Esophagus squamous epithelium (tissue), 4 donors: ENCODE results near the gene FYN.

ENCODE experiments used
- POLR2A ChIP-seq, 4 donors: fragments of 450-650 bp; IDR thresholded peaks; one replicate each; pipeline ENCODE4 v1.6.1; 2017; ENCODE audit warnings: antibody characterized with exemption in 4 of 4, mild to moderate bottlenecking in 4 of 4, moderate library complexity in 3 of 4
- TF ChIP-seq, protein P1 (sequence below), 6 experiments: fragments of 450-650 bp in 4 of 6; fragments of 200-600 bp in 2 of 6; sonication (generic) in 2 of 6; IDR thresholded peaks; one replicate each; pipeline ENCODE4 v1.5.1; 2016 to 2019; ENCODE audit warnings: antibody characterized with exemption in 6 of 6, mild to moderate bottlenecking in 4 of 6, moderate library complexity in 4 of 6

DNA sequence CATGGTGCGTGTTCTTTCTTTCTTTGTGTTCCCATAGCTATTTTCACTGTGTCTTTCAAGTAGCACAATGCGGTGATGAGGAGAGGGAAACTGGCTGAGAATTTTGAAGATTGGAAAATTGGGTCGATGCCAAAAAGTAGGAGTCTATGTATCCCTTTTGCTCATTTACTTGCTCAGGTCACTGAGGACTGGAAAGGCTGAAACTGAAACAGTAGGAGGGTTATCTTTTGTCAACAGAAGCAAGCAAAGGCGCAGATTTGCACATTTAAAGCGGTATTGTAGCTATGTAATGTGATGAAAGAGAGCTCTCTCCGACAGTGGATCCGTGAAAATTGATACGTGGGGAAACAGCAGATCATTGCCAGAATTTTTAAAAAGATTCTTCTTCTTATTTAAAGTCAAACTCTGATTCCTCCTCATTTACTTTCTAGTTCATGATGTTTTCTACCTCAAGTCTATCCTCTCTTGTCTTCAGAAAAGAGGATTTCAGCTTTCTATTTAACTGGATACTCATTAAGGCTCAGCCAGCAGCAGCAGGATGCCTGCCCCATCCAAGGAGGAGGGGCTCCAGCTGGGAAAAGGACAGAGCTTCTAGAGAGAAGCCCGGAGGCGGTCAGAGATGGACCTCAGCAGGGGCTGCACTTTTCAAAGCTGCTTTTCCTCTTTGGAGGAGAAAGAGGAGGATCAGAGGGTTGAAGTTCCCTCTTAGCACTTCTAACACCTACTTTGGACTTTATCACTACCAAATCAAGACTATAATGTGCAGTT, 15.9 kb upstream of the FYN start:
- no peak for TF ChIP-seq POLR2A (IDR thresholded peaks at IDR 0.05)
- TF ChIP-seq, protein P1, sequence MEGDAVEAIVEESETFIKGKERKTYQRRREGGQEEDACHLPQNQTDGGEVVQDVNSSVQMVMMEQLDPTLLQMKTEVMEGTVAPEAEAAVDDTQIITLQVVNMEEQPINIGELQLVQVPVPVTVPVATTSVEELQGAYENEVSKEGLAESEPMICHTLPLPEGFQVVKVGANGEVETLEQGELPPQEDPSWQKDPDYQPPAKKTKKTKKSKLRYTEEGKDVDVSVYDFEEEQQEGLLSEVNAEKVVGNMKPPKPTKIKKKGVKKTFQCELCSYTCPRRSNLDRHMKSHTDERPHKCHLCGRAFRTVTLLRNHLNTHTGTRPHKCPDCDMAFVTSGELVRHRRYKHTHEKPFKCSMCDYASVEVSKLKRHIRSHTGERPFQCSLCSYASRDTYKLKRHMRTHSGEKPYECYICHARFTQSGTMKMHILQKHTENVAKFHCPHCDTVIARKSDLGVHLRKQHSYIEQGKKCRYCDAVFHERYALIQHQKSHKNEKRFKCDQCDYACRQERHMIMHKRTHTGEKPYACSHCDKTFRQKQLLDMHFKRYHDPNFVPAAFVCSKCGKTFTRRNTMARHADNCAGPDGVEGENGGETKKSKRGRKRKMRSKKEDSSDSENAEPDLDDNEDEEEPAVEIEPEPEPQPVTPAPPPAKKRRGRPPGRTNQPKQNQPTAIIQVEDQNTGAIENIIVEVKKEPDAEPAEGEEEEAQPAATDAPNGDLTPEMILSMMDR (IDR thresholded peaks at IDR 0.05): no peak
